HG03565 (cell line): ENCODE data around the gene PDLIM3.
"Not testable (repeated sequence)": the region's sequence is repeated elsewhere in the genome, so short reads cannot be mapped to it uniquely, and the experiment has no call there.

Source experiments
- ATAC-seq: cut with Tn5 transposase; IDR thresholded peaks from one replicate; pipeline ENCODE4 v1.9.1; 2021; ENCODE audit warnings: mild to moderate bottlenecking, moderate library complexity; ENCODE audit not compliant: unreplicated experiment

PDLIM3 gene, protein sequence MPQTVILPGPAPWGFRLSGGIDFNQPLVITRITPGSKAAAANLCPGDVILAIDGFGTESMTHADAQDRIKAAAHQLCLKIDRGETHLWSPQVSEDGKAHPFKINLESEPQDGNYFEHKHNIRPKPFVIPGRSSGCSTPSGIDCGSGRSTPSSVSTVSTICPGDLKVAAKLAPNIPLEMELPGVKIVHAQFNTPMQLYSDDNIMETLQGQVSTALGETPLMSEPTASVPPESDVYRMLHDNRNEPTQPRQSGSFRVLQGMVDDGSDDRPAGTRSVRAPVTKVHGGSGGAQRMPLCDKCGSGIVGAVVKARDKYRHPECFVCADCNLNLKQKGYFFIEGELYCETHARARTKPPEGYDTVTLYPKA

DNA sequence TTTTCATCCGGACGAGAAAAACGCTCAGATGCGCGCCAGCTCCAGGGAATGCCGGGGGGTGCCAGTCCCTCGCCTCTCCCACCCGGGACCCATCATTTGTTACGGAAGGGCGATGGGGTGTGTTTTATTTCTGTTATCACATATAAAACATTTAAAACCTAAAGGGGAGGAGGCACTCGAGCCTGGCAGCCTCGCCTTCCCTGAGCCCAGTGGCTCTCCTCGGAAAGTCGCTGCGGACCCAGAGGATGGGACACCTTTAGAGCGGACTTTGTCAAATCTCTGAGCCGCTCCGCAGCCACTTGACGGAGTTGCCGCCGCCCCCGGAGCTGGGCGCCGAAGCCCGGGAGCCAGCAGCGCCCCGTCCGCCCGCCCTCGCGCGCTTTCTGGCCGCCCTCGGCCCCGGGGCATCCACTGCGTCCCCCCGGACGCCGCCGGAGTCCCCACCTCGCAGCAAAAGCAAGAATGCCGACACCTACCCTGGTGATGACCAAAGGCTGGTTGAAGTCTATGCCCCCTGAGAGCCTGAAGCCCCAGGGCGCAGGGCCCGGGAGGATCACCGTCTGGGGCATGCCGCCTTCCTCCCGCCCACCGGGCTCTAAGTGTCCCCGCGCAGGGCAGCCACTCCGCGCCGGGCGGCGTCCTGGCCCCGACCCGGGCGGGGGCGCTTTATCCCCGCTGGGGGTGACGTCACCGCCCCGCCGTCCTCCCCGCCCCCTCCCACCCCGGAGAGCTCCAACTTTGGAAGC, at the start of gene PDLIM3:
Gene PDLIM3 (minus strand): TSS at position 642 of the 746 bp plus-strand sequence. CDS start 73 bp downstream, at position 569.
- no peak for ATAC-seq

DNA sequence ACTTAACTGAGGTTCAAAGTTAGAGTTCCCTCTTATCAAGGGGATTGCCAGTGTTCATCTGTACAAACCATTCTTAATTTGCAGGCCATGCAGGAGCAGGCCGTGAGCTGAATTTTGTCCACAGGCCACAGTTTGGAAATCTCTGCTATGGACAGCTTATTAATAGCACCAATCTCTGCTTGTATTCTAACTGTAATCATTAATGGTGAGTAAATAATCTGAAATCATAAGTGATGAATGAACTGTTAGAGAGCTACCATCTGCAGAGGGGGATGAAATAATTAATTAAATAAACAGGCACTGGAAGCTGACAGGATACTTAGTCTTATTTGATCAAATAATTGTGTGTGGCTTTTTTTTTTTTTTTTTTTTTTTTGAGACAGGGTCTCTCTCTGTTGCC, 48.5 kb upstream of the PDLIM3 start:
- ATAC-seq = no peak

DNA sequence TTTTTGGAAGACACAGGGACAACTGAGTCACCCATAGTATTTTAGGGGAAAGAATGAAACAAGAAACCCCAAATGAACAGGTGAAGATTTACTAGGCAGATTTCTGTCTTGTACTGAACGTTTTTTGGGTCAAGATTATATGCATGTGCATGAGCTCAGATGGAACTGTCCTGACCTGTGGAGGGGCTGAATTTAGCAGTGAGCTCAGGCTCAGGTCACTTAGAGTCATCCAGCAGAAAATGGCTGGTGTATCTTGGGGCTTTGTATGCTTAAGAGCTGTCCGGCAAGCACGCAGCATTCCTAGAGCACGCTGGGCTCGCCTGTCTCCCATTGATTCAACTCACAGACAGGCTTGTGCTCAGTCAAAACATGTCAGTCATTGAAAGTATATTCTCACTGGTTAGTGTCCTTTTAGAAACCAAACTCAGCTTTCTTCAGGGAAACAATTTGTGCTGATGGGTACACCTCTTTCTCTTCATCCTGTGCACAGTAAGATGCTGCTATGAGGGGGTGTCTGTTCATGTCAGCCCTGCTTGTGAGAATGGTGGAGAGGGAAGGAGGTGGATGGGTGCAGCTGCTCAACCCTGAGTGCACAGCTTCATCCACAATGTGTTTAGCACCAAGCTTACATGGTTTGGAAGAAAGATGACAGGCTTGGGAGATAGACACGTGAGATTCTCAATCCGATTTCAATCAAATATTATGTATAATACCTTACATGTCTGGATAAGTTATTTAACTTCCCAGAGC, 47.5 kb upstream of the PDLIM3 start:
- ATAC-seq = no peak

DNA sequence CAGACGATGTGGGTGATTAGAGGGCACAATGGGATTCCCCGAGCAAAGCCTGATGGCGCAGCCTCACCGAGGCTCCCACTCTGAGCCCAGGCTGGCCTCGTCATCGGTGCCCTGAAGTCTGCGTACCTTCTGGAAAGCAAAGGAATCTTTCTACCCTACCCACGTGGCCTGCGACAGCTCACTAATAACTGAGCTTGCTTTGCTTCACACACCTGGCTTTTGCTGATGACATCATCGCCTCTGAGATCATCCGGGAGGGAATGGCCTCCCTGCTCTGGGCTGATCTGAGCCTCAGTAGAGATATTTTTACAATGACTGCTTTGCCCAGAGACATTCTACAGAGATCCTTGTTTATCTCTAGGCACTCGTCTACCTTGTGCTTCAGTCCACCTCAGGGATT, 45.4 kb upstream of the PDLIM3 start:
- ATAC-seq = no peak

DNA sequence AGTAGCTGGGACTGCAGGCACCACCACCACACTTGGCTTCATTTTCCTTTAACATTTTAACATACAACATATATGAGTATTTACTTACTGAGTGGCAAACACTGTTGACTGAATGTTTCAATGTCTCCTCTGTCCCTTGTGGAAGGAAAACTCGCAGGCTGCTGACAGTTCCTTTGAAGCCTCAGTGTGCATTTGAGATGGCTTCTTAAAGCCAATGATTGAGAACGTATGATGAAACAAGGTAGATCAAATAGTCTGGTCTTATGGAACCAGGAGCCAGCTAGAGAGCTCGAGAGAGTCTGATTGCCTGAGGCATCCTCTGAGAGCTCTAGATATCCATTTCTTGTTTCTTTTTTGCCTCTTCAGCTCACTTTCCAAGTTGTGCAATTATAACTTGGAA, 43.0 kb upstream of the PDLIM3 start:
- ATAC-seq = no peak

DNA sequence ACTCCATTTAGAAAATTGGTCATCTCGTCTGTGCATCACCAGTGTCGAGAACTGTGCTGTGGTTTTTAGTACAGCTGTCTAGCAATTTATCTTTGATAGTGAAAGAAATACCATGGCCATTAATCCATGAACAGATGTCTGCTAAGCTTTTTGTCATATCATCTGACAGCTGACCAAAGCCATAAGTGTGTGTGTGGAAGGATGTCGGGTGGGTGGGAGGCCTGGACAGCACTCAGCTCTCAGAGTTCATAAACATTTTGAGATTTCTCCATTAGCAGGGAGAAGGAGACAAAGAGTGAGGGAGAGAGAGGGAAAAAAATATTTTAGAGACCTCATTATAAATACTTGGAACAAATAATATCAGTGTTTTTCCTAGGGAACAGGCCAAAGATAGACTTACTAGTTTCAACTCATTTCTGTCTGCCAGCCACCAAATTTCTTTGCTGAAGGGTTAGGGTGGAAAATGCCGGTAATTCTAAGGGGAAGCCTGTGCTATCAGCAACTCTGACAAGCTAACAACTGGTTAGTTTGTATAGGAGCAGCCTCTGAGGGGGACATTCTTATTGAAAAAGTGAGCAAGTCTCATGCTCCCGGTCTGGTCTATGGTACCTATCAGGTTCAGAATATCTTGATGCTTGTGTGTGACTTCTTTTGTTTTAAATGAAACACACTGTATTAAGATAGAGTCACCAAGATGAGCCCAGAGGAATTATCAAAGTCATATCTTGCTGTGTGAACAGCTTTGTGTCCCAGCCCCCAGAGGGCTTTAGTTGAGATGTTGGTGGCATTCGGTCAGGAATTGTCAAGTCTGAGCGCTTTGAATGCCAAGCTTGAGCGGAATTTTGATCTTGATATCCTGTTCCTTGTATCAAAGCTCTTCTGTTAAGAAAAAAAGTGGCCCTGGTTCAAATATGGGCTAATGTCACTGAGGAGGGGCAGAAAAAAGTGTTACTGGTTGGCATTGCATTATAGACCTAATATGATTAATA, 41.9 kb upstream of the PDLIM3 start:
- no peak for ATAC-seq

DNA sequence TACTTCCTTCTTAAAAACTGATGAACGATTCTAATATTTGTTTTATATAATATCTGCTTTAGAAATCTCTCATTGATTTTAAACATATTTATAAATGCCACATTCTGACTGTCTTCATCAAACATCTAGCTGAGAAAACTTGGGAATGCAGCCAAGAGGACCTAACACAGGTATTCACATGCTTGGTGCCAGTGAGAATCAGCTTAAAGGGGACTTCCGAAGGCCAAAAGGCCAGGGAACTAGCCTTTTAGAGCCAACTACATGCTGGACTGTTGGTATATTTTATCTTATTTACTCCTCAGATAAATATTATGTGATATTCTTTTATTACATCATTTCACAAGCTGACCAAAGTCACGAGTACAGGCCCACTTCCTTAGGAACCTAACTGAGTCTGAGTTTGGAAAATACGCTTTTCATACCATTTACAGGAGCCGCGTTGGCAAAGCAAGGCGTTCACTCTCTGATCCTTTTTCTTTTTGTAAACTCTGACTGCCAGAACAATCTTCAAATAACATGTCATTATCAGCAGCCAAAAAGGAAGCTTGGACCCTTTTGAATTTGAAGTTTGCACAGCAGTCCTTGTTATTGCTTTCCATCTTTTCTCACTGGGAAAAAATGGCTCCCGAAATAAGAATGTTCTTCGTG, 41.1 kb upstream of the PDLIM3 start:
- ATAC-seq = no peak

DNA sequence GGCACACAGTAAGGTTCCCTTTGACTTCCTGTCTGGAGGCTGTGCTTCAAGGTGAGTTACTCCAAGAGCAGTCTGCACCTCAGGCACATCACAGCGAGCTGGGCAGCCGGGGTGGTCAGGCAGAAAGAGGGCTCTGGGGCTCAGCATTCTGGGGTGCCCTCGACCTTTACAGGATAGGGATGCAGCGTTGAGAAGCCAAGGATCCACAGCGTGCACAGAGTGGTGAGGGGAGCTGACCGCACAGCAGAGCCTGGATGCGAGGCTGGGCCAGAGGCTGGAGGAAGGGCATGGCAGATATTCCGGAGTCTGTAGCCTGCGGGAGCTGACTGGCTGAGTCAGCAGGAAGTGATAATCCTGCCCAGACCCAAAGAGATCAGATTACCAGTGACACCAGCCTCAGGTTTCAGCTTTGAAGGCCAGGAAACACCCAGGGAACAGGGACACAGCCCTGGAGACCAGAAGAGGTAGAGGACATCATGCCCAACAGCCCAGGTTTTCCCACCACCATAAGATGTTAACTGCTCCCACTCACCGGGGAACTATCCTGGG, 38.4 kb upstream of the PDLIM3 start:
- ATAC-seq = no peak

DNA sequence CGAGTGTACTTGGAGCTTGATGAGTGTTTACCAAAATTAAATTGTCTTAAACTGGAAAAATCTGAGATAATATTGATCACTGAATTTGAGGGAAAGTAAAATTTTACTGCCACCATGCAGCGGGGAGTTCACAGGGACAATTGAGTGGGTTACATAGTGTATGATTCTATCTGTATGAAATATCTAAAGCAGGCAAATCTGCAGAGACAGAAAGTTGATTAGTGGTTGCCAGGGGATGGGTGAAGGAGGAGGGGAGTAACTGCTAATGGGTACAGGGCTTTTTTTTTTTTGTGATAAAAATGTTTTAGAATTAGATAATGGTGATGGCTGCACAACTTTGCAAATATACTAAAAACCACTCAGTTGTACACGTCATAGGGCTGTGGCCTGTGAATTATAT, 35.4 kb upstream of the PDLIM3 start:
- no peak for ATAC-seq

DNA sequence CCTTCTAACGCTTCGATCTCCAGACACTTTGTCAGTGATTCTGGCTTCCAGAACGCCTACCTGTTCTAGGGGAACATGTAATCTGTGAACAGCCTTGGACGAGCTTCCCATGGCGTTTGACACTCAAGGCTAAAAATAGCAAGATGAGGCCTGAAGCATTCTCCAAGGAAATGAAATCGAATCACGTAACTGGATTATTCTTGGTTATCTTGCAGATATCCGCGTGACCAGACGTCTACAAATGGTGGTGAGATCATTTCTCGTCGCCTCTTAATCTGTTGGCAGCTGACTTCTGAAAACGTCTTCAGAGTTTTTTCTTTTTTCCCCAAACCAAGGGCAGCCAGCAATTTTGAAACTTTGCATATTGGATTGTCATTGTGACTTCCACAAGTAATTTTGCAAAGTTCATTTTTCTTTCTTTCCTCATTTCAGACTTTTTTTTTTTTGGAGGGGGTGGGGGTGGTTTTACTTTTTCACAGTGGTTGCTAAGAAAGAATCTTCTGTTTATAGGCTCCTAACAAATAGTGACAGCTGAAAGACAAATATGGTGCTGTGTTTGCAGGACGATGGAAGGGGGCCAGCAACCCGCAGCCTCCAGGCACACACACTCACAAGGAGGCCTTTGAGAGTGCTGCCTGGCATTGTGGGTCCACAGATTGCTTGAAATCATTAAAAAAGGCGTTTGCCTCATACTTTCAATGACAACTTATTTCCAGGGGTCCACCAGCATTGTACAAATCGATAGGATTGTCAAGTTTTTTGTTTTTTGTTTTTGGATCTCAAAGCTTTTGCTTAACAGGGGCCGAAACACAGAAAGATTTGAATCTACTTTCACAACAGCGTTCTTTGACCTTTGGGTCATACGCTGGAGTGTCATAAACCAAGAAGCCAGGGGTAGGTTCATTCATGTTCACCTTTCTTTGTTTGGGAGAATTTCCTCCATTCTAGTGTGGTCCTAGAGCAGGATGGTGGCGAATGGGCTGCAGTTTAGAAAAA, 32.4 kb upstream of the PDLIM3 start:
- no peak for ATAC-seq

DNA sequence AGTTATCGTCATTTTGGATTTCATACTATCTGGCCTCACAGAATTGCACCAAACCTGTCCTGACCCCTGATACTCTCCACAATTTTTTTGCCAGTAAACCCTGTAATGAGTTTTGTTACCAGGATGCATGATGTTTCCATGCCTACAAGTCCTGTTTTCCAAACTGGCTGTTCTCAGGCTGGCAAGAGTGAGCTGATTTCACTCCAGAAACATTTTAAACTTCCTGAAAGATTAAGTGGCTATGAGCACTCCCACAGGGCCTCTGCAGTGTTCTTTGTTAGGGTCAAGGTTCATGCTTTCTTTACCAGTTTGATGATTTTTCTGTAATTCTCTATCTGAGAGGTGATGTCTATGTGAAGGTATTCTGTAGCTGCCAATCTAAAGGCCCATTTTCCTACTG, 31.7 kb upstream of the PDLIM3 start:
- ATAC-seq = no peak

DNA sequence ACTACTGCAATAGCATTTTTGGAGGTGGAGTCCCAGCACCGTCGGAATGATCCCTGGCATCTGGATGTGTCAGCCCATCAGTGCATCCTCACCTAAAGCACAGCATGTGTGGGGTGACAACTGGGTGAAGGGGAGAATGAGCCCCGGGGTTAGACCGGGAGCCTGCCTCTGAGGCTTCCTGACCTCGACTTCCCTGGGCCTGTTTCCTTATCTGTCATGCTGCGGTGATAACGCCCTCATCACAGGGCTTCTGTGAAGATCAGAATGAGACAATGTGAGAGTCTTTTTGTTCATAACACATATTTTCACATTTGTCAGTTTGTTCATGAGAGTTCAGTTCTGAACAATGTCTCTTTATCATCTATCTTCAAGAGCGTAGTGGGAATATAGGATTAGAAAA, 31.1 kb upstream of the PDLIM3 start:
- peak; percentile 71 for ATAC-seq

DNA sequence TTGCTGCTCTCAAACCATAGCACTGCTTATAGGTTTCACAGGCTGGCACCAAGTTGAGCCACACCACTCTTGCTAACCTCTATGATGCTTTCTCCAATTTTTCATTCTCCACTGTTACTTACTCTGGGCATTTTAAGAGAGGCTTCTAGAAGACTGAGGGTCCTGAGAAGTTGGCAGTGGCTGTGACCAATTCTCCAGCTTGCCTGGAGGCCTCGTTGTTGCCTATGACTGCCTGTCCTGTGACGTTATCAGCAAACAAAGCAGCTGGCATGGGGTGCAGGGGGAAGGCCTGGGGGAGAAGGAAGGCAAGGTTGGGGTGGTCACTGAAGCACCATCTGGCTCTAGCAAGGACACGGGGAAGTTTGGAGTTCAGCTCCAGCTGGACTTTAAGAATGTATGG, 30.4 kb upstream of the PDLIM3 start:
- no peak for ATAC-seq

DNA sequence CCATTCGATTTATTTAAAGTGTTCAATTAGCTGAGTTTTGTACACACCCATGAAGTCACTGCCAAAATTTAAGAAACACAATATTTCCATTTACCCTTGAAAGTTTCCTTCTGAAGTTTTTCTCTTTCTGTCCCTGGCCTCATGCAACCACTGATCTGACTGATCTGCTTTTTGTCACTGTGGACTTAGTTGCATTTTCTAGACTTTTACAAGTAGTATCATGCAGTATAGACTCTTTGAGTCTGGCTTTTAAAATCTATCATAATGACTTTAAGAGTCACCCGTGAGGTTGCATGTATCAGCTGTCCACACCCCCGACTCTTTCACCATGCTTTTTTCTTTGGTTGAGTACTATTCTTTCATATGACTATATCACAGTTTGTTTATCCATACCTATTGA, 29.0 kb upstream of the PDLIM3 start:
- no peak for ATAC-seq

DNA sequence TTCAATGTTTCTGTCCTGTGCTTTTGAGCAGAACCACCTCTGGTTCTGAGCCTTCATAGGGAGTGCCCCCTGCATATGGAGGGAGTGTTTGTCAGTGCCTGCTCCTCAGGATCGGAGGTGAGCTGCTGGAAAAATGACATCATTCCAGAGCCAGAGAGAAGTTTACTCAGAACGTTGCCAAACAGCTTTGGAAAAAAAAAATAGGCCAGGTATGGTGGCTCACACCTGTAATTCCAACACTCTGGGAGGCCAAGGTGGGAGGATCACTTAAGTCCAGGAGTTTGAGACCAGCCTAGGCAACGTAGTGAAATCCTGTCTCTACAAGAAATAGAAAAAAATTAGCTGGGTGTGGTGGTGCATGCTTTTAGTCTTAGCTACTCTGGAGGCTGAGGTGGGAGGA, 27.2 kb upstream of the PDLIM3 start:
- no peak for ATAC-seq

DNA sequence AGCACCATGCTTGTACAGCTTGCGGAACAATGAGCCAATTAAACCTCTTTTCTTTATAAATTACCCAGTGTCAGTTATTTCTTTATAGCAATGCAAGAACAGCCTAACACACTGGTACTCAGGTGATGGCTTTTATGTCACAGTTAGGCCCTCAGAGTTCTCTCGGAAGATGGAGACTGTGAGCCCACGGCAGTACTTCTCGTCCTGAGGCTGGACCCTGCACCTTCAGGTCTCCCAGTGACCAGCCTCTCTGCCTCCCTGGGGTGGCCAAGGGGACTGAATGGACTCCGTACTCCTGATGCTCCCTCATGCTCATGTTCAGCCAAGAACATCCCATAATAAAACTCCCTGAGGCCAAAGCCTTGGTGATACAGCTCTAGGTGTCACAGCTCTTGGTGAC, 25.0 kb upstream of the PDLIM3 start:
- no peak for ATAC-seq

DNA sequence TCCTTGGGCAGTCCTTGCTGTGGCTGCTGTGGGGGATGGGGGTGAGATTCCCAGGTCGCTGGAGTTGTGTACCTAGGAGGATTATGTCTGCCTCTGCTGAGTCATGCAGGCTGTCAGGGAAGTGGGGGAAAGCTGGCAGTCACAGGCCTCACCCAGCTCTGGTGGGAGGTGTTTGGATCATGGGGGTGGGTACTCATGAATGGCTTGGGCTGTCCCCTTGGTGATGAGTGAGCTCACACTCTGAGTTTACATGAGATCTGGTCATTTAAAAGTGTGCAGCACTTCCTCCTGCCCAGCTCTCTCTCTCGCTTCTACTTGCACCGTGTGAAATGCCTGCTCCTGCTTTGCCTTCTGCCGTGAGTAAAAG, 24.6 kb upstream of the PDLIM3 start:
- no peak for ATAC-seq

DNA sequence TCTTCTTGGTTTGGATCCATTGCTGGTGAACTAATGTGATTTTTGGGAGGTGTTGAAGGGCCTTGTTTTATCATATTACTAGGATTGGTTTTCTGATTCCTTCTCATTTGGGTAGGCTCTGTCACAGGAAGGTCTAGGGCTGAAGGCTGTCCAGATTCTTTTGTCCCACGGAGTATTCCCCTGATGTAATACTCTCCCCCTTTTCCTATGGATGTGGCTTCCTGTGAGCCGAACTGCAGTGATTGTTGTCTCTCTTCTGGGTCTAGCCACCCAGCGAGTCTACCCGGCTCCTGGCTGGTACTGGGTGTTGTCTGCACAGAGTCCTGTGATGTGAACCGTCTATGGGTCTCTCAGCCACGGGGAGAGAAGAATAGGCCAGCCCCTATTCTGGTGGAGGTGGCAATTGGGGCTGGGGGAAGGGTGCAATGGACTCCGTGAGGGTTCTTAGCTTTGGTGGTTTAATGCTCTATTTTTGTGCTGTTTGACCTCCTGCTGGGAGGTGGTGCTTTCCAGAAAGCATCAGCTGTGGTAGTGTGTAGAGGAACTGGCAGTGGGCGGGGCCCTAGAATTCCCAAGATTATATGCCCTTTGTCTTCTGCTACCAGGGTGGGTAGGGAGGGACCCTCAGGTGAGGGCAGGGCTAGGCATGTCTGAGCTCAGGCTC, 24.1 kb upstream of the PDLIM3 start:
- ATAC-seq = not testable (repeated sequence)
